ENCODE data around the gene GCM1. TPM values are rescaled to one million over a fixed set of nuclear protein-coding genes. Genes with fewer than 3 reads are reported as not detected.

GCM1 gene
- total and polyA plus RNA-seq, 12 donors: 0.03 to 0.35 (median 0.07) TPM; not detected in 9

Small RNAs within 50 kb of the gene (small RNA-seq; reads per million reads assigned to genes)
- gene RN7SL244P (0 reads per million in 2 donors), gene RNU6-464P (0 reads per million in 2 donors)

Other genes starting within 250 kb of the GCM1 start
- gene GSTA3, start 239.1 kb downstream of the GCM1 start, total RNA-seq: 100 to 1,000 TPM in 1 of 9 donors, 10 to 100 TPM in 8; 12.7 to 179 (median 40.1) TPM
- 100 to 1,000 TPM in 1 of 3 donors, 10 to 100 TPM in 1, 1 to 10 TPM in 1; 8.1 to 431 (median 76.4) TPM for gene GSTA3, start 239.1 kb downstream of the GCM1 start, polyA plus RNA-seq
- gene GSTA4, start 153.6 kb downstream of the GCM1 start, total RNA-seq: 1,000 to 10,000 TPM in 1 of 9 donors, 100 to 1,000 TPM in 8; 165 to 1,013 (median 404) TPM
- gene GSTA4, start 153.6 kb downstream of the GCM1 start, polyA plus RNA-seq: 1,000 to 10,000 TPM in 1 of 3 donors, 100 to 1,000 TPM in 2; 144 to 1,199 (median 302) TPM
- gene CILK1, start 87.0 kb downstream of the GCM1 start, total RNA-seq: 10 to 100 TPM; 25.3 to 71.1 (median 44.9) TPM
- gene CILK1, start 87.0 kb downstream of the GCM1 start, polyA plus RNA-seq: 10 to 100 TPM; 11.7 to 52.7 (median 12.1) TPM
- 100 to 1,000 TPM in 8 of 9 donors, 10 to 100 TPM in 1; 42.7 to 396 (median 150) TPM for gene FBXO9, start 83.4 kb downstream of the GCM1 start, total RNA-seq
- 100 to 1,000 TPM in 1 of 3 donors, 10 to 100 TPM in 2; 60.1 to 176 (median 60.8) TPM for gene FBXO9, start 83.4 kb downstream of the GCM1 start, polyA plus RNA-seq
- gene ELOVL5, start 200.1 kb upstream of the GCM1 start, total RNA-seq: 100 to 1,000 TPM; 103 to 632 (median 167) TPM
- gene ELOVL5, start 200.1 kb upstream of the GCM1 start, polyA plus RNA-seq: 1,000 to 10,000 TPM in 1 of 3 donors, 10 to 100 TPM in 2; 31.4 to 1,320 (median 33.3) TPM

Measured in adrenal gland (tissue), 12 donors.